Colon (tissue), 2 donors: Measurements from ENCODE around the gene ZNF384.

Source experiments
- FAIRE-seq: peaks from 2 replicates; lab custom pipeline; 2012; peaks lifted over from hg19 to GRCh38; lab: Jason Lieb, UNC
- donor health status: control.
- donor health status: control.

The ZNF384 gene

GRCh38 chr12:6699259-6699988, 10.2 kb upstream of the ZNF384 start:
- FAIRE-seq, result no peak

GRCh38 chr12:6698352-6699046, 9.3 kb upstream of the ZNF384 start:
- no peak for FAIRE-seq

GRCh38 chr12:6697584-6698351, 8.6 kb upstream of the ZNF384 start:
- no peak for FAIRE-seq

GRCh38 chr12:6696690-6697583, 7.8 kb upstream of the ZNF384 start:
- FAIRE-seq, result no peak

- FAIRE-seq, result no peak
Observed at GRCh38 chr12:6695313-6696045, 6.3 kb upstream of the ZNF384 start.

- FAIRE-seq, result no peak
Observed at GRCh38 chr12:6694701-6695100, 5.5 kb upstream of the ZNF384 start.

- no peak for FAIRE-seq
Observed at GRCh38 chr12:6693832-6694355, 4.7 kb upstream of the ZNF384 start.

GRCh38 chr12:6692888-6693287, 3.7 kb upstream of the ZNF384 start:
- no peak for FAIRE-seq

GRCh38 chr12:6691473-6691872, 2.3 kb upstream of the ZNF384 start:
- no peak for FAIRE-seq

GRCh38 chr12:6688543-6688998, 604 bp downstream of the ZNF384 start:
- no peak for FAIRE-seq

GRCh38 chr12:6685814-6686213, 3.4 kb downstream of the ZNF384 start:
- no peak for FAIRE-seq

- no peak for FAIRE-seq
Observed at GRCh38 chr12:6684609-6685008, 4.6 kb downstream of the ZNF384 start.

GRCh38 chr12:6676962-6677361, 12.2 kb downstream of the ZNF384 start:
- FAIRE-seq, result no peak

- no peak for FAIRE-seq
Observed at GRCh38 chr12:6672143-6672542, 17.0 kb downstream of the ZNF384 start.

GRCh38 chr12:6667559-6668210, 21.5 kb downstream of the ZNF384 start:
- no peak for FAIRE-seq

- no peak for FAIRE-seq
Observed at GRCh38 chr12:6666211-6666610, 23.0 kb downstream of the ZNF384 start.

GRCh38 chr12:6664902-6665301, 24.3 kb downstream of the ZNF384 start:
- FAIRE-seq, result no peak

GRCh38 chr12:6662906-6663742, 26.1 kb downstream of the ZNF384 start, which contains the start of gene ING4:
Gene ING4 (minus strand): TSS chr12:6663119. CDS start chr12:6663101, 18 bp downstream.
- FAIRE-seq, result peak; percentile 92

- FAIRE-seq, result no peak
Observed at GRCh38 chr12:6662602-6662905, 26.6 kb downstream of the ZNF384 start.

GRCh38 chr12:6653987-6654386, 35.2 kb downstream of the ZNF384 start:
- FAIRE-seq, result no peak
